Fibroblast of mammary gland (primary cell): Measurements from ENCODE around the gene ZDHHC19.
"Not testable (repeated sequence)": the region's sequence is repeated elsewhere in the genome, so short reads cannot be mapped to it uniquely, and the experiment has no call there.

ENCODE experiments used
- DNase-seq: peaks from one replicate; pipeline ENCODE4 v3.0.0-alpha.2; 2010; ENCODE audit warnings: low read depth
- H3K4me3 ChIP-seq: 2 replicates; pipeline ENCODE4 v1.5.1; 2011; ENCODE audit warnings: low read depth, mild to moderate bottlenecking, low read length, moderate library complexity; ENCODE audit not compliant: control insufficient read depth
- TF ChIP-seq, protein P1 (sequence below): conservative IDR thresholded peaks from 2 replicates; pipeline ENCODE4 v1.5.1; 2011; ENCODE audit warnings: low read depth, low read length, inconsistent platforms; ENCODE audit not compliant: control insufficient read depth, insufficient read depth

Gene ZDHHC19

GRCh38 chr3:196217307-196218154 lies 6.3 kb upstream of the ZDHHC19 start:
- no peak for DNase-seq
- TF ChIP-seq, protein P1, sequence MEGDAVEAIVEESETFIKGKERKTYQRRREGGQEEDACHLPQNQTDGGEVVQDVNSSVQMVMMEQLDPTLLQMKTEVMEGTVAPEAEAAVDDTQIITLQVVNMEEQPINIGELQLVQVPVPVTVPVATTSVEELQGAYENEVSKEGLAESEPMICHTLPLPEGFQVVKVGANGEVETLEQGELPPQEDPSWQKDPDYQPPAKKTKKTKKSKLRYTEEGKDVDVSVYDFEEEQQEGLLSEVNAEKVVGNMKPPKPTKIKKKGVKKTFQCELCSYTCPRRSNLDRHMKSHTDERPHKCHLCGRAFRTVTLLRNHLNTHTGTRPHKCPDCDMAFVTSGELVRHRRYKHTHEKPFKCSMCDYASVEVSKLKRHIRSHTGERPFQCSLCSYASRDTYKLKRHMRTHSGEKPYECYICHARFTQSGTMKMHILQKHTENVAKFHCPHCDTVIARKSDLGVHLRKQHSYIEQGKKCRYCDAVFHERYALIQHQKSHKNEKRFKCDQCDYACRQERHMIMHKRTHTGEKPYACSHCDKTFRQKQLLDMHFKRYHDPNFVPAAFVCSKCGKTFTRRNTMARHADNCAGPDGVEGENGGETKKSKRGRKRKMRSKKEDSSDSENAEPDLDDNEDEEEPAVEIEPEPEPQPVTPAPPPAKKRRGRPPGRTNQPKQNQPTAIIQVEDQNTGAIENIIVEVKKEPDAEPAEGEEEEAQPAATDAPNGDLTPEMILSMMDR: no peak
- H3K4me3 ChIP-seq: no peak overlapping the region

DNA sequence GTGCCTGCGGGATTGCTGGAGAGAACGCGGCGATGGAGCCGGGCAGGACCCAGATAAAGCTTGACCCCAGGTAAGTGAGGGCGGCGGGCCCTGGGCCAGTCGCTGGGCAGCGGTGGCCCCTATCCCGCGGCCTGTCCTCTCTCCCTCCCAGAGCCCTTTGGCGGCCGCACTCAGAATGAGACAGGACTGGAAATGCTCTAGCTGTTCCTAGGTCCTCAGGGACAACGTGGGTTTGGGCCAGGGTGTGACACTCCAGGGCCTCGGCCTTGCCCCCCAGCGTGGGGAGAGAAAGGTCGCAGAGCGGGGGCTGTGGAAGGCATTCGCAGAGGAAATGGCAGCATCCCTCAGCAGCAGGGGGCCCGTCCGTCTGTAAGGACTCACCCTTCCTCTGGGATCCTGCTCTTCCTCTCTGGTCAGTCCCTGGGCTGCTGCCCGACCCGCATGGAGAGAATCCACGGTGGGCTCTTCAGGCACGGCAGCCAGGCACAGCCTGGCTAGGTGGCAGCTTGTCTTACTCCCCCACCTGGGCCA lies 5.5 kb upstream of the ZDHHC19 start:
- no peak for DNase-seq
- TF ChIP-seq, protein P1: no peak
- no peak overlapping the region for H3K4me3 ChIP-seq

DNA sequence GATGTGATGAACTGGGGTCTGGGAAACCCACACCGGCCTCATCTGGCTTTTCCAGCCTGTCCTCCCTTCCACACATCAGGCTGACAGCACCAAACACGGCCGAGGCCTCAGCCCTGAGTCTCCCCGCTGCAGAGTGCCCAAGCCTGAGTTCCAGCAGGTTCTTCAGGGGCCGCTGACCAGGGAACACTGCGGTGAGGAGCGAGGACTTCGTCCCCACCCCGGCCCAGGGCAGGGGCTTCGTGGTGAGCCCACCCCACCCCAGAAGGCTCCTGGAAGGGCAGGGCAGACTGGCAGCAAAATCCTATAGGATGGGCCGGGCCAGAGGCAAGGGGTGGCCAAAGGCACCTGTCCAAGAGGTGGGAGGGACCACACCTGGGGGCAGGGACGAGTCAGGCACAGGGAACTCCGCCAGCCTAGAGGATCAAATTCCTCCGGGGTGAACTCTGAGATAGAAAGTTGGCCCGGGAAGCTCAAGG lies 4.9 kb upstream of the ZDHHC19 start, which contains the start of gene SLC51A:
Gene SLC51A (plus strand): TSS at position 446 of the 476 bp plus-strand sequence. CDS start 179 bp downstream, outside the sequence.
- DNase-seq: no peak
- TF ChIP-seq, protein P1: no peak
- H3K4me3 ChIP-seq: no peak within 1 kb of the TSS

- TF ChIP-seq, protein P1: no peak
- no peak overlapping the region for H3K4me3 ChIP-seq
- no peak for DNase-seq
Measured at GRCh38 chr3:196215493-196216020, 4.4 kb upstream of the ZDHHC19 start.

DNA sequence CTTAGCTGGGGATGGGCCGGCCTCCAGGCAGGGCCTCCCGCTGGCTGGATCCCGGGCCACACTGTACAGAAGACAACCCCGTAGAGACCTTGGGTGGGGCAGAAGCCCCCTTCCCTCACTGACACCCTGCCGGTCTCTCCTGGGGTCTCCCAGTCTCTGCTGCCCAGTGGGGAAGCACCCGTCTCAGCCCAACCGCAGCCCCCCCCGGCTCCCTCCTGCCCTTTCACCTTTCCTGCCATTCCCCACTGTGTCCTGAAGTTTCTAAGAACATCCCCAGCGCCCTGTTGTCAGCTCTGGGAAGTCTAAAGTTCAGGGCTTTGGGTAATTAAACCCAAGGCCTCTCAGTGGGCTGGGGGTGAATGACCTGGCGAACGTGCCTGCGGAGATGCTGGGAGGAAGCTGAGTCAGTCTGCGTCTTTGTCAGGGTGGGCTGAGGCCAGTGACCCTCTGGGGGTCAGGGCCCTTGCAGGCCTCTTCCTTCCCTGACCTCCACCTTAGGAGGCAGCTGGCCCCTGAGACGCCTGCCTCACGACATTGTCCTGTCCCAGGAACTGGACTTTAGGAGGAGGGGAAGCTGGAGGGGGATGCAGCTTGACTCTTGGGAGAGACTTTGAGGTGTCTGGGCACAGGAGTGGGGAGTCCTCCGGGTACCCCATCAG lies 3.7 kb upstream of the ZDHHC19 start:
- TF ChIP-seq, protein P1: no peak
- H3K4me3 ChIP-seq: no peak overlapping the region
- DNase-seq: no peak

GRCh38 chr3:196209944-196210672 lies 1.1 kb downstream of the ZDHHC19 start:
- not testable (repeated sequence) for H3K4me3 ChIP-seq, DNase-seq
